A549 (cell line): Measurements from ENCODE around the gene NR3C2. TPM values are rescaled to one million over a fixed set of nuclear protein-coding genes. Genes with fewer than 3 reads are reported as not detected.

Experiments used
- ATAC-seq, 2 experiments: fragments of 200-7000 bp in 1 of 2; fragments of >200 bp in 1 of 2; cut with Nextera tagmentation in 1 of 2; cut with Tn5 transposase in 1 of 2; 3 replicates each; pipeline versions ENCODE4 v1.8.0 to v1.9.1; 2018 to 2020; ENCODE audit warnings: mild to moderate bottlenecking in 1 of 2, moderate library complexity in 1 of 2
- CTCF ChIA-PET: fragments of 300-600 bp; sonication (Branson Sonifier 250); formaldehyde crosslinking; extraction: SDS; loops from one replicate; lab custom pipeline; 2021; ENCODE audit warnings: antibody characterized with exemption, inconsistent platforms; lab: Yijun Ruan, JAX
- POLR2A ChIA-PET: fragments of 350-600 bp; formaldehyde crosslinking; extraction: SDS; loops from one replicate; lab custom pipeline; 2021; ENCODE audit warnings: antibody characterized with exemption, inconsistent platforms; lab: Yijun Ruan, JAX
- DNase-seq, 2 experiments: peaks; one replicate each; pipeline versions ENCODE4 v3.0.0 to v3.0.0-alpha.2; 2011 to 2016; ENCODE audit warnings: low read depth in 1 of 2, low spot score in 1 of 2
- FAIRE-seq: peaks from 2 replicates; lab custom pipeline; 2011; peaks lifted over from hg19 to GRCh38; lab: Jason Lieb, UNC
- H3K27ac ChIP-seq, 2 experiments: fragments of >200 bp; sonication (Bioruptor Twin); formaldehyde crosslinking; 3 replicates each; pipeline ENCODE4 v1.5.1; 2016 to 2017
- H3K4me1 ChIP-seq: fragments of >200 bp; sonication (Bioruptor Twin); formaldehyde crosslinking; 3 replicates; pipeline ENCODE4 v1.6.1; 2016
- H3K4me2 ChIP-seq: fragments of >200 bp; sonication (Bioruptor Twin); formaldehyde crosslinking; 3 replicates; pipeline ENCODE4 v1.6.1; 2016
- H3K4me3 ChIP-seq: fragments of >200 bp; sonication (Bioruptor Twin); formaldehyde crosslinking; 3 replicates; pipeline ENCODE4 v1.5.1; 2016
- H3K9me3 ChIP-seq: fragments of >200 bp; sonication (Bioruptor Twin); formaldehyde crosslinking; 3 replicates; pipeline ENCODE4 v1.6.1; 2016
- BCL3 ChIP-seq: fragments of >200 bp; sonication (Bioruptor Twin); formaldehyde crosslinking; IDR thresholded peaks from 3 replicates; pipeline ENCODE4 v1.6.1; 2016
- CBX8 ChIP-seq: fragments of 200-600 bp; sonication (generic); IDR thresholded peaks from 2 replicates; pipeline ENCODE4 v1.6.1; 2016
- CEBPB ChIP-seq, 2 experiments: fragments of >200 bp in 1 of 2; sonication (Bioruptor Twin) in 1 of 2; formaldehyde crosslinking in 1 of 2; IDR thresholded peaks; 2 replicates each; pipeline ENCODE4 v1.6.1; 2012 to 2016
- EHF ChIP-seq: fragments of 250-450 bp; sonication (Bioruptor Pico); IDR thresholded peaks from 2 replicates; pipeline ENCODE4 v1.5.0; 2020; ENCODE audit warnings: mild to moderate bottlenecking
- ELK1 ChIP-seq: fragments of 150-350 bp; IDR thresholded peaks from 2 replicates; pipeline ENCODE4 v1.6.1; 2014; ENCODE audit warnings: low read depth, mild to moderate bottlenecking, low read length
- EP300 ChIP-seq, 2 experiments: fragments of >200 bp; sonication (Bioruptor Twin); formaldehyde crosslinking; IDR thresholded peaks; 2 replicates in 1 of 2; 3 replicates in 1 of 2; pipeline ENCODE4 v1.6.1; 2016 to 2017
- FOSB ChIP-seq: fragments of 250-450 bp; sonication (Bioruptor Pico); IDR thresholded peaks from 2 replicates; pipeline ENCODE4 v1.5.0; 2020; ENCODE audit warnings: mild to moderate bottlenecking, moderate library complexity
- FOSL2 ChIP-seq, 2 experiments: fragments of 450-650 bp in 1 of 2; fragments of >200 bp in 1 of 2; sonication (Bioruptor Twin) in 1 of 2; formaldehyde crosslinking; IDR thresholded peaks; 2 replicates each; pipeline versions ENCODE4 v1.5.0 to v1.6.1; 2016 to 2020; ENCODE audit warnings: mild to moderate bottlenecking in 1 of 2, moderate library complexity in 1 of 2
- GATA3 ChIP-seq: IDR thresholded peaks from 2 replicates; pipeline ENCODE4 v1.6.1; 2012; ENCODE audit warnings: borderline replicate concordance
- HDAC2 ChIP-seq: fragments of 200-600 bp; sonication (generic); IDR thresholded peaks from 2 replicates; pipeline ENCODE4 v1.6.1; 2016
- HMGXB4 ChIP-seq: fragments of 250-450 bp; sonication (Bioruptor Pico); IDR thresholded peaks from 2 replicates; pipeline ENCODE4 v1.5.0; 2021; ENCODE audit warnings: mild to moderate bottlenecking, moderate library complexity, borderline replicate concordance
- HOXB5 ChIP-seq: fragments of 250-450 bp; sonication (Bioruptor Pico); IDR thresholded peaks from 2 replicates; pipeline ENCODE4 v1.5.0; 2020; ENCODE audit warnings: mild to moderate bottlenecking, moderate library complexity
- JUNB ChIP-seq: fragments of >200 bp; sonication (Bioruptor Twin); formaldehyde crosslinking; IDR thresholded peaks from 2 replicates; pipeline ENCODE4 v1.6.1; 2016
- KDM1A ChIP-seq: fragments of 200-600 bp; sonication (generic); IDR thresholded peaks from 2 replicates; pipeline ENCODE4 v1.6.1; 2016; ENCODE audit warnings: low read depth, mild to moderate bottlenecking
- MAFK ChIP-seq: fragments of 450-650 bp; IDR thresholded peaks from 2 replicates; pipeline ENCODE4 v1.6.1; 2014; ENCODE audit not compliant: partially characterized antibody
- MAZ ChIP-seq: fragments of 150-350 bp; IDR thresholded peaks from 2 replicates; pipeline ENCODE4 v1.6.1; 2014; ENCODE audit warnings: antibody characterized with exemption, low read depth, low read length, borderline replicate concordance
- NR3C1 ChIP-seq: fragments of >200 bp; sonication (Bioruptor Twin); formaldehyde crosslinking; IDR thresholded peaks from 3 replicates; pipeline ENCODE4 v1.6.1; 2017
- PHF8 ChIP-seq: fragments of 200-600 bp; sonication (generic); IDR thresholded peaks from 2 replicates; pipeline ENCODE4 v1.6.1; 2016; ENCODE audit warnings: low read depth, mild to moderate bottlenecking, antibody characterized with exemption, moderate library complexity, borderline replicate concordance
- POLR2AphosphoS2 ChIP-seq: conservative IDR thresholded peaks from 2 replicates; pipeline ENCODE4 v1.6.1; 2012; ENCODE audit warnings: low read length, improper control_type of control experiment, inconsistent platforms
- RCOR1 ChIP-seq: fragments of 150-350 bp; IDR thresholded peaks from 2 replicates; pipeline ENCODE4 v1.6.1; 2014; ENCODE audit warnings: antibody characterized with exemption, low read length, low read depth
- RFX5 ChIP-seq: fragments of 450-650 bp; IDR thresholded peaks from 2 replicates; pipeline ENCODE4 v1.7.1; 2014; ENCODE audit warnings: antibody characterized with exemption, mild to moderate bottlenecking, moderate library complexity
- TP53 ChIP-seq: fragments of 250-450 bp; sonication (Bioruptor Pico); IDR thresholded peaks from 2 replicates; pipeline ENCODE4 v1.5.0; 2021; ENCODE audit warnings: mild to moderate bottlenecking, moderate library complexity
- ZC3H11A ChIP-seq: fragments of 450-650 bp; IDR thresholded peaks from 2 replicates; pipeline ENCODE4 v1.6.1; 2014; ENCODE audit warnings: antibody characterized with exemption, mild to moderate bottlenecking
- ZFP36 ChIP-seq: fragments of 450-650 bp; IDR thresholded peaks from 2 replicates; pipeline ENCODE4 v1.6.1; 2014; ENCODE audit warnings: borderline replicate concordance; ENCODE audit not compliant: partially characterized antibody
- ZSCAN20 ChIP-seq: fragments of 250-450 bp; sonication (Bioruptor Pico); IDR thresholded peaks from 2 replicates; pipeline ENCODE4 v1.8.0; 2022; ENCODE audit warnings: mild to moderate bottlenecking, moderate library complexity
- WGBS: methylation state at CpG from one replicate; pipeline ENCODE4 v1.1.6; 2017; ENCODE audit errors: missing lambda C conversion rate; 5-methylcytosine and 5-hydroxymethylcytosine counted together
- polyA plus RNA-seq, 4 experiments: library from polyadenylated mRNA; depleted of rRNA in 3 of 4; stranded (reverse); fragments of >200 nt; fragmentation: RNase III in 1 of 4; extraction: RNeasy Plus Mini Kit Qiagen cat#74134 plus additional on column Dnase treatment in 1 of 4; gene quantifications; 2 replicates in 3 of 4; 3 replicates in 1 of 4; pipeline ENCODE4 v1.2.3, GENCODE V29; 2011 to 2017

The NR3C2 gene
- polyA plus RNA-seq, 2 of the 4 experiments (the other 2 are of a cell fraction) = 0.01 to 0.03 TPM

DNA sequence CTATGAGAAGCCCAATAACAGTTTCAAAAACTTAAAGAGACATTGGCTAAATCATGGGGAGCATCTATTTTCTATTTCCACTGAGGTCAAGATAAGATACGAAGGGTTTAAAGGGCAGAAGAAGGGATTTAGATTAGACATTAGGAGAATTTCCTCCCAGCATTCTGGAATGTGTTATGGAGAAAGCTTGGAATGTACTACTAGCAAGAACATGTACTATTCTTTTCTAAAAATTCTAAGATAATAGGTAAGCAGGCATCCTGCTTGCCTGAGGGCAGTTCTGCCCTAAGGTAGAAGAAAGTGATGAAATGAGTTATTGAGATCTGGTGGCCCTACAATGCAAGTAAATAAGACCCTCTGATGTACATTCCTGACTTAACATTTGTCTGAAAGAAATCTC is 279.2 kb downstream of the NR3C2 start:
- TF ChIP-seq RCOR1 = no peak
- TF ChIP-seq, all 56 proteins: peak for 0
- Histone ChIP-seq H3K4me1 (no peaks in the 10 kb centered on the region), H3K4me3 (no peak overlapping the region), H3K9me3 (no peaks in the 10 kb centered on the region), H3K27ac (no peak overlapping the region), H3K4me2 (no peak overlapping the region)
- POLR2A ChIA-PET = no interaction called here
- CTCF ChIA-PET = no interaction called here
- FAIRE-seq = no peak
- ATAC-seq = no peak
- 62% methylated on average over 1 of the region's 1 CpG for WGBS
- no peak for DNase-seq

DNA sequence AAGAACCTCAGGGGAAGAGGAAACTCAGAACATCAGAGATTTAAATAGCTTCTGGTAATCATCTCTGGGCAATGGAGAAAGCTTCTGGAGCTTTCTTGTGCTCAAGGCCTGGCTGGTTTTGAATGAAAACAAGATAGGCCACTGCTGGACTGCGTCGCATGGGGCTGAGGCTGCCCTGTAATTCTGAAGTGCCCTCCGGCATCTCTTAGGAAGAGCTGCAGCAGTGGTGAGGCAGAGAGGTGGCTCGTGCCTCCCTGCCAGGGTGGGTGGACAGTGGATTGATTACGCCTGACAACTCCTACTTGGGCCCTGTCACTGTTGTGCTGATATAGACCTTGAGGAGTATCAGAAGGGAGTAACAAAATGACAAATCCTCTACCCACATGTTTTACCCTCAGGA is 279.7 kb downstream of the NR3C2 start:
- Histone ChIP-seq H3K4me1 (no peaks in the 10 kb centered on the region), H3K9me3 (no peaks in the 10 kb centered on the region), H3K27ac (no peak overlapping the region), H3K4me3 (no peak overlapping the region), H3K4me2 (no peak overlapping the region)
- POLR2A ChIA-PET = no interaction called here
- TF ChIP-seq CBX8 (no peak), FOSL2 (IDR thresholded peaks at IDR 0.05) (no peak), FOSL2 (CRISPR knock-in tag; IDR thresholded peaks at IDR 0.05) (no peak), ZSCAN20 (no peak), BCL3 (no peak), KDM1A (no peak), EHF (CRISPR knock-in tag) (no peak), MAFK (no peak), ZC3H11A (no peak), PHF8 (no peak), NR3C1 (no peak), TP53 (no peak), HMGXB4 (CRISPR knock-in tag) (no peak), GATA3 (no peak)
- 54% methylated on average over 4 of the region's 5 CpGs for WGBS
- FAIRE-seq (no peak), DNase-seq (no peak), ATAC-seq (no peak)
- CTCF ChIA-PET = no interaction called here

DNA sequence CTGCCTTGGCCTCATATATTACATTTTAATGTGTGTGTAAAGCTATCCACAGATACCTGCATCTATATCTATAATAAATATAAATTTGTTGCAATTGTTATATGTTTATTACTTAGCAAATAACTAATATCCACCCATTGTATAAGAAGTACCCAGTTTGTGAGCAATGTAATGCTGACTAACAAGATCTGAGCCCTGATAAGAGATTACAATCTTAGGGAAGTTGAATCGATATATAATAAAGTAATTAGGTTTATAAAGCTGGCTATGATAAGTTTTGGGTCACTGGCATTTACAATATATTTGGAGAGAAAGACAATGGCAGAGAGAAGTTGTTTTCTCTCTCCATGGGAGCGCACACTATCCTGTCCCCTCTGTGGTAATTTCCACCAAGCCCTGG is 280.6 kb downstream of the NR3C2 start:
- no peak overlapping the region for H3K4me2 ChIP-seq
- ATAC-seq (no peak), FAIRE-seq (no peak), DNase-seq (no peak)
- no peak overlapping the region for H3K27ac ChIP-seq
- ChIA-PET CTCF (no interaction called here), POLR2A (no interaction called here)
- H3K9me3 ChIP-seq = no peaks in the 10 kb centered on the region
- WGBS = 39% methylated on average over 2 of the region's 2 CpGs
- H3K4me3 ChIP-seq = no peak overlapping the region
- no peaks in the 10 kb centered on the region for H3K4me1 ChIP-seq
- no peak for TF ChIP-seq JUNB

DNA sequence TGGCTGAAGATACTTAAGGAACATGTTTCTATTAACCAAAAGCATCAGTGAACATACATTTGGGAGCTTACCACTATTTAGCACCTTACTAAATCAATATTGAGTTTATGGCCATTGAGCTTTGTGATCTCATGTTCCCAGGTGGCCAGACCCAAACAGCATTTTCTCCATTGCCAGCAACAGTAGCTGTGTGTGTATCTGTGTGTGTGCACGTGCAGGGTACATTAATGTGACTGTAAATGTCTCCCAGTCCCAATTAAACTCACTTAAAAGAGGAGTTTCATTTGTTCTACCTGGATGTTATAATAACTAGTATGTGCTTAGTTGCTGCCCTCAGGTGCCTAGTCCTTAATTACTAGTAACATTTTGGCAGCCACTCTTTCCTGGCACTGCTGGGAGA is 282.4 kb downstream of the NR3C2 start:
- TF ChIP-seq HOXB5 (CRISPR knock-in tag) (no peak), ELK1 (no peak), KDM1A (no peak), EP300 (IDR thresholded peaks at IDR 0.05) (no peak), MAZ (no peak), HDAC2 (no peak), FOSB (CRISPR knock-in tag) (no peak), ZFP36 (no peak), CEBPB (IDR thresholded peaks at IDR 0.05) (no peak), JUNB (no peak), BCL3 (no peak), TP53 (no peak), POLR2AphosphoS2 (no peak), RFX5 (no peak)
- 0% methylated on average over 1 of the region's 1 CpG for WGBS
- no peaks in the 10 kb centered on the region for H3K4me1 ChIP-seq
- CTCF ChIA-PET = no interaction called here
- H3K4me2 ChIP-seq = no peak overlapping the region
- POLR2A ChIA-PET = no interaction called here
- no peak for DNase-seq
- no peaks in the 10 kb centered on the region for H3K9me3 ChIP-seq
- ATAC-seq = no peak
- no peak overlapping the region for H3K27ac ChIP-seq
- no peak for FAIRE-seq
- no peak overlapping the region for H3K4me3 ChIP-seq
